Measurements from ENCODE around the gene UBE2F.

UBE2F gene

DNA sequence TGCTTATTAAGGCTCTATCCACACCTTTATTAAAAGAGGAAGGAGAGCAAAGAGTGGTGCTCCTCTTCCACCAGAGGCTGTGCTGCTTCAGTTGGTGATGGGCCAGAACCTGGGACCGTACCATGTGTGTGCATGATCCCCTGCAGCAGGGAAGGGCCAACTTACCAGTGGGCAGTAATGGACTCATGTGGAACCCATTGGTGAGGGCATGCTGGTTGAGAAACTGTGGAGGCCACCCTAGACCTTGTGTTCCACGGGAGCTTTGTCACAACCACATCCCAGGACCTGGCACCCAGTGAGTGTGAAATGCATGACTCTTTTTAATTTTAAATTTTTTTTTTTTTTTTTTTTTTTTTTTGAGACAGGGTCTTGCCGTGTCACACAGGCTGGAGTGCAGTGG, 5.4 kb downstream of the UBE2F start:
- DNase-seq (no peak), ATAC-seq (ENCODE audit: insufficient read depth, low read depth) (no peak)
- Histone ChIP-seq H3K27ac (ENCODE audit: low read length) (no peak overlapping the region), H3K36me3 (ENCODE audit: insufficient read depth, low read length) (peaks cover 6% of the 10 kb centered on the region), H3K4me3 (ENCODE audit: low read depth in 1 of 2, low read length in 2 of 2) (no peak overlapping the region), H3K9ac (ENCODE audit: low read depth, low read length) (no peak overlapping the region), H3K4me2 (ENCODE audit: insufficient read depth, low read length) (no peak overlapping the region), H3K4me1 (ENCODE audit: insufficient read depth, low read length) (peaks cover 28% of the 10 kb centered on the region), H3K27me3 (ENCODE audit: insufficient read depth, low read length, poor library complexity) (no peaks in the 10 kb centered on the region), H2AFZ (ENCODE audit: low read depth, low read length) (no peak overlapping the region), H4K20me1 (ENCODE audit: insufficient read depth, low read length) (peaks cover 39% of the 10 kb centered on the region), H3K9me3 (ENCODE audit: insufficient read depth, low read length, severe bottlenecking) (no peaks in the 10 kb centered on the region), H3K79me2 (ENCODE audit: insufficient read depth, low read length) (peaks cover 41% of the 10 kb centered on the region)
- TF ChIP-seq EZH2 (IDR thresholded peaks at IDR 0.05; ENCODE audit: borderline replicate concordance, low read depth, low read length, severe bottlenecking): no peak
- TF ChIP-seq, protein P1, sequence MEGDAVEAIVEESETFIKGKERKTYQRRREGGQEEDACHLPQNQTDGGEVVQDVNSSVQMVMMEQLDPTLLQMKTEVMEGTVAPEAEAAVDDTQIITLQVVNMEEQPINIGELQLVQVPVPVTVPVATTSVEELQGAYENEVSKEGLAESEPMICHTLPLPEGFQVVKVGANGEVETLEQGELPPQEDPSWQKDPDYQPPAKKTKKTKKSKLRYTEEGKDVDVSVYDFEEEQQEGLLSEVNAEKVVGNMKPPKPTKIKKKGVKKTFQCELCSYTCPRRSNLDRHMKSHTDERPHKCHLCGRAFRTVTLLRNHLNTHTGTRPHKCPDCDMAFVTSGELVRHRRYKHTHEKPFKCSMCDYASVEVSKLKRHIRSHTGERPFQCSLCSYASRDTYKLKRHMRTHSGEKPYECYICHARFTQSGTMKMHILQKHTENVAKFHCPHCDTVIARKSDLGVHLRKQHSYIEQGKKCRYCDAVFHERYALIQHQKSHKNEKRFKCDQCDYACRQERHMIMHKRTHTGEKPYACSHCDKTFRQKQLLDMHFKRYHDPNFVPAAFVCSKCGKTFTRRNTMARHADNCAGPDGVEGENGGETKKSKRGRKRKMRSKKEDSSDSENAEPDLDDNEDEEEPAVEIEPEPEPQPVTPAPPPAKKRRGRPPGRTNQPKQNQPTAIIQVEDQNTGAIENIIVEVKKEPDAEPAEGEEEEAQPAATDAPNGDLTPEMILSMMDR (IDR thresholded peaks at IDR 0.05; ENCODE audit: borderline replicate concordance, extremely low read depth, low read length, poor library complexity, severe bottlenecking): no peak

DNA sequence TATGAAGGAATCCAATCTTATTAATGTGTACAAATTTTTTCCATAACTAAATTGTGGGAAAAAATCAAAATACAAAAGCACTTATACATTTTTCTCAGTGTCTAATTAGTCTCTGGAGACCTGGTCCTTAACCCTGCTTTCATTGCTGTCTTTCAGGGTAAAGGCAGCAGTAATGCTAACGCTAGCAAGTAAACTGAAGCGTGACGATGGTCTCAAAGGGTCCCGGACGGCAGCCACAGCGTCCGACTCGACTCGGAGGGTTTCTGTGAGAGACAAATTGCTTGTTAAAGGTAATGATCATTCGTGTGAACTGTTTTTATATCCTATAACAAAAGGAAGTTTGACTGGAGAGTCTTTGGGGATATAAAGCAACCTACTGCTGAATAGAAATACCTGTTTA, 6.1 kb downstream of the UBE2F start:
- no peak overlapping the region for H3K4me2 ChIP-seq (ENCODE audit: insufficient read depth, low read length)

DNA sequence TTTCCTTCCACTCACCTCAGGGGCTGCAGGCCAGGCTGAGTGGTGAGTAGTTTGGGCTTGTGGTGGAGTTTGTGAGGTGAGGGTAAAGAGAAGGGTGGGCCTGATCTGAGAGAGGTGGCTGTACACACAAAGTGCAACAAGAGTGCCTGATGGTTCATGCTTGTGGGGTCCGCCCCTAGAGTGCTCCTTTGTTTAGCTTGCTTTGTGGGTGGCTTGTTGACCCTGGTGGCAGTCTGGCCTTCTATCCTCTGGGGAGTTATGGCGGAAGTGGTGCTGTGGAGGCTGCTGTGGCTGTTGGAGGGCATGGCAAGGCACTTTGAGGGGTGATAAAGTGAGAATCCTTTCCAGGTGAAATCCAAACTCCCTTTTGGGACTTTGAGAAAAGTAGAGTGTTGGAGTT, 10.6 kb downstream of the UBE2F start:
- H3K9me3 ChIP-seq (ENCODE audit: insufficient read depth, low read length, severe bottlenecking): no peaks in the 10 kb centered on the region
- ATAC-seq (ENCODE audit: insufficient read depth, low read depth) (no peak), DNase-seq (no peak)
- no peak overlapping the region for H2AFZ ChIP-seq (ENCODE audit: low read depth, low read length)
- H3K9ac ChIP-seq (ENCODE audit: low read depth, low read length): no peak overlapping the region
- H3K4me2 ChIP-seq (ENCODE audit: insufficient read depth, low read length): no peak overlapping the region
- H3K27ac ChIP-seq (ENCODE audit: low read length): no peak overlapping the region
- no peaks in the 10 kb centered on the region for H3K27me3 ChIP-seq (ENCODE audit: insufficient read depth, low read length, poor library complexity)
- H3K4me3 ChIP-seq (ENCODE audit: low read depth in 1 of 2, low read length in 2 of 2): no peak overlapping the region
- peaks cover 5% of the 10 kb centered on the region; the same call in 1 of the 2 replicates for H3K79me2 ChIP-seq (ENCODE audit: insufficient read depth, low read length)
- H3K36me3 ChIP-seq (ENCODE audit: insufficient read depth, low read length): peaks cover 4% of the 10 kb centered on the region; the same call in 1 of the 2 replicates
- TF ChIP-seq, protein P1 (IDR thresholded peaks at IDR 0.05; ENCODE audit: borderline replicate concordance, extremely low read depth, low read length, poor library complexity, severe bottlenecking): no peak
- no peak for TF ChIP-seq EZH2 (IDR thresholded peaks at IDR 0.05; ENCODE audit: borderline replicate concordance, low read depth, low read length, severe bottlenecking)
- H3K4me1 ChIP-seq (ENCODE audit: insufficient read depth, low read length): no peaks in the 10 kb centered on the region
- H4K20me1 ChIP-seq (ENCODE audit: insufficient read depth, low read length): peaks cover 34% of the 10 kb centered on the region; the same call in 1 of the 2 replicates

More for the DNA sequence above, 6.1 kb downstream of the UBE2F start:
- H2AFZ ChIP-seq (ENCODE audit: low read depth, low read length): no peak overlapping the region
- H3K27me3 ChIP-seq (ENCODE audit: insufficient read depth, low read length, poor library complexity): no peaks in the 10 kb centered on the region
- no peak overlapping the region for H3K4me3 ChIP-seq (ENCODE audit: low read depth in 1 of 2, low read length in 2 of 2)
- H3K36me3 ChIP-seq (ENCODE audit: insufficient read depth, low read length): peaks cover 6% of the 10 kb centered on the region
- H4K20me1 ChIP-seq (ENCODE audit: insufficient read depth, low read length): peaks cover 41% of the 10 kb centered on the region
- ATAC-seq (ENCODE audit: insufficient read depth, low read depth) (no peak), DNase-seq (no peak)
- H3K9me3 ChIP-seq (ENCODE audit: insufficient read depth, low read length, severe bottlenecking): no peaks in the 10 kb centered on the region
- H3K4me1 ChIP-seq (ENCODE audit: insufficient read depth, low read length): peaks cover 21% of the 10 kb centered on the region
- TF ChIP-seq, protein P1 (IDR thresholded peaks at IDR 0.05; ENCODE audit: borderline replicate concordance, extremely low read depth, low read length, poor library complexity, severe bottlenecking): no peak
- no peak for TF ChIP-seq EZH2 (IDR thresholded peaks at IDR 0.05; ENCODE audit: borderline replicate concordance, low read depth, low read length, severe bottlenecking)
- no peak overlapping the region for H3K9ac ChIP-seq (ENCODE audit: low read depth, low read length)
- no peak overlapping the region for H3K27ac ChIP-seq (ENCODE audit: low read length)
- peaks cover 35% of the 10 kb centered on the region for H3K79me2 ChIP-seq (ENCODE audit: insufficient read depth, low read length)

Measured in DND-41 (cell line).